ENCODE data around the gene HERC4.
"Not testable (repeated sequence)": the region's sequence is repeated elsewhere in the genome, so short reads cannot be mapped to it uniquely, and the experiment has no call there.

Gene HERC4

DNA sequence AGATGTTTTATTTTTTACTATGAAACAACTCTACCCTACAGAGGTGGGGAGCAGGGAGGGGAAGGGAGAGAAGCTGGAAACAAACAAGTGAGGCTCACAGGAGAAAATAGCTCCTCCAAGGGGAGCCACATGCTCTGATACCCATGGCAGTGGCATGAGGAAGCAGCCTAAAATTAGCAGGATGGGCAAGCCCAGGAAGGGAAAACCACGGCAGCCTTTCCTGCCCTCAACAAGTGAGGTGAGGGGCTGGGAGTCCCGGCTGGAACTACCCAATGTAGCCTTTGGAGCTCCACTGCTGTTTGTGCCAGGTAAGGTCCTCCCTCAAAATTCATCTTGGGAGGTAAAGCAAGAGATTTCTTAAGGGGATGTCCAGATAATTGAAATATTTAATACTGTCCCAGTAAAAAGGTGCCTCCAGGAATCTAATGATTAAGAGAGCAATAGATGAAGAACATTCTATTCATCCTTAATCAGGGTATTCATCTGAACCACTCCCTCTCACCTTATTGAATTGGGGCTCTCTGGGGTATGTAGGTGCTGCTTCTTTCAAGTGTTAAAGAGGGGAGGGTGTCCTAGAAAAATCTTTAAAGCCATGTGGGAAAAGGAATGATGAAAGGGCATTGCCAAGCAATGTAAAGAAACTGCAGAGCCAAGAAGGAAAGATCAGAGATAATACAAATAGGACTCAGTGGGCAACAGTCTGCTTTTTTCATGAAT is 12.8 kb upstream of the HERC4 start:
- no peak for DNase-seq

GRCh38 chr10:68086910-68087684 is 12.0 kb upstream of the HERC4 start:
- no peak for DNase-seq

- no peak for DNase-seq
Observed at GRCh38 chr10:68086011-68086410, 10.9 kb upstream of the HERC4 start.

DNA sequence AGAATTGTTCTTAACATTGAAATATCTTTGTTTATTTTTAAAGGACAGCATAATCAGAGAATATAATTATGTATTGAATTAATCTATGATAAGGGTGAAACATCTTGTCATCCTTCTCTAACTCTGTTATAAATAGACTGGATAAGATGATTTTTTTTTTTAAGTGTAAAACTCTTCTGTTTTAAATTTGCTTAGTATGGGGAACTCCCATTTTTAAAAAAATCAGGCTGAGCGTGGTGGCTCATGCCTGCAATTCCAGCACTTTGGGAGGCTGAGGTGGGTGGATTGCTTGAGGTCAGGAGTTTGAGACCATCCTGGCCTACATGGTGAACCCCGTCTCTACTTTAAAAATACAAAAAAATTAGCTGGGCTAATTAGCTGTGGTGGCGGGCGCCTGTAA is 9.4 kb upstream of the HERC4 start:
- no peak for DNase-seq

DNA sequence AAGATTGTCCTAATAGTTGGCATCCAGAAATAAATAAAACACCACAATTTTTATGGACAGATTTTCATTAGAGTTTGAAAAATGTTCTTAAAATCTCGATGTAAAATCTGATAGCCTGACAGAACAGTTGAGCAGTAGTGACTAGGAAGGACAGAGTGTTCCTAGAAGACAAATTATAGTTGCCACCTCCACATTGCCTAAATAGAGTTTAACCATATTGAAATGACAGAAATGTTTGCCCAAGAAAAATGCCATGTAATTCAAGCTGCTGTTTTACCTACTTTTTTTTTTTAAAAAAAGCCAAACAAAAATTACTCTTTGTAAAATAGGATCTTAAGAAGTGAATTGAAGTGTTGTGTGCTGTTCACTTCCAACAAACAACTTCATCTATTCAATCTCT is 8.9 kb upstream of the HERC4 start:
- DNase-seq: no peak

DNA sequence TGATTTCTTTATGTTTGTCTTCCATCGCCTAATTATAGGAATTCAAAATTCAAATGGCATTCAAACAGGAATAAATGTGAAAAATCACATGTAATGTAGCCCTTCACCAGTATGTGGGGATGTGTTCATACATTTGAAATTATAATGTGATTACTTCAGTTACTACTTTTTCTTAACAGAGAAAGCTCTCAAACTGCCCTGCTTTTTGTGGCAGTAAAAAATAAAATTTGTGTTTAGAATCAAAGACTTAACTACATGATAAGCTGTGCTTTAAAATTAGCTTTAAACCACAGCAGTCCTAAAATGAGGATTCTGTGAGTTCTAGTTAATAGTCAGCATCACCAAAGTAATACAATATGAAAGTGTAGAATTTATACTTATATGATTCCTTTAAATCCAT is 7.8 kb upstream of the HERC4 start:
- no peak for DNase-seq

DNA sequence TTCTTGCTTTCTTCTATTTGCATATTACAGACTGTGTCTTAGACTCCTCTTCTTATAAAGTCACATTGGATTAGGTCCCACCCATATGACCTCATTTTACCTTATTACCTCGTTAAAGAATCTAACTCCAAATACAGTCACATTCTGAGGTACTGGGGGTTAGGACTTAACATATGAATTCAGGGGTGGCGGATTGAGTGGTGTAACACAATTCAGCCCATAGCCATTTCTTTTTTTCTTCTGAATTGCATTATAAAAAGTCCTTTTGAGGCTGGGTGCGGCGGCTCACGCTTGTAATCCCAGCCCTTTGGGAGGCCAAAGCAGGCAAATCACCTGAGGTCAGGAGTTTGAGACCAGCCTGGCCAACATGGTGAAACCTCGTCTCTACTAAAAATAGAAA is 6.8 kb upstream of the HERC4 start:
- no peak for DNase-seq

GRCh38 chr10:68080853-68081431 is 5.9 kb upstream of the HERC4 start:
- DNase-seq: no peak

DNA sequence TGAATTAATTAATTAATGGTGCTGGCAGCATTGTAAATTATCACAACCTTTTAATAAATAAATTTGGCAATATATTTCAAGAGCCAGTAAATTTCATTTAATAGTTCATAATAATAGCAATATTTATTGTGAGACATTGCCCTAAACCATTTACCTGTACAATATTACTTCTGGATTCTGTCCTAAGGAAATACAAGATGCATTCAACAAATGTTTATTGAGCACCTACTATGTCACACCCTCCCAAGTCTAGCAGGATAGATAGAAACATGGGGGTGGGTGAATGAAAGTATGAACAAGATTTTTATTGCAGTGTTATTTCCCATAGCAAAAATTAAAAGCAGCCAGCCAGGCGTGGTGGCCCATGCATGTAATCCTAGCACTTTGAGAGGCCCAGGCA is 4.4 kb upstream of the HERC4 start:
- no peak for DNase-seq

- DNase-seq: no peak
Observed at GRCh38 chr10:68077026-68077425, 1.9 kb upstream of the HERC4 start.

DNA sequence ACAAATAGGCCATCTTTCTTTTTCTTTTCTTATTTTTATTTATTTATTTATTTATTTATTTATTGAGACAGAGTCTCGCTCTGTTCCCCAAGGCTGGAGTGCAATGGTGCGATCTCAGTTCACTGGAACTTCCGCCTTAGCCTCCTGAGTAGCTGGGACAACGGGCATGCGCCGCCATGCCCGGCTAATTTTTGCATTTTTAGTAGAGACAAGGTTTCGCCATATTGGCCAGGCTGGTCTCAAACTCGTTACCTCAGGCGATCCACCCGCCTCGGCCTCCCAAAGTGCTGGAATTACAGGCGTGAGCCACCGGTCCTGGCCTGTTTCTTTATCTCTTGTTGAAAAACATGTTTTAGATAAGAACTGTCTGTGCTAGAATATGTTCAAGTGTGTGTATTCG is 998 bp upstream of the HERC4 start:
- not testable (repeated sequence) for DNase-seq

GRCh38 chr10:68075550-68076004 is 494 bp upstream of the HERC4 start:
- DNase-seq: no peak

GRCh38 chr10:68074031-68074774 is 880 bp downstream of the HERC4 start:
- peak in 2 of 6 experiments; percentile 20 to 45 for DNase-seq

DNA sequence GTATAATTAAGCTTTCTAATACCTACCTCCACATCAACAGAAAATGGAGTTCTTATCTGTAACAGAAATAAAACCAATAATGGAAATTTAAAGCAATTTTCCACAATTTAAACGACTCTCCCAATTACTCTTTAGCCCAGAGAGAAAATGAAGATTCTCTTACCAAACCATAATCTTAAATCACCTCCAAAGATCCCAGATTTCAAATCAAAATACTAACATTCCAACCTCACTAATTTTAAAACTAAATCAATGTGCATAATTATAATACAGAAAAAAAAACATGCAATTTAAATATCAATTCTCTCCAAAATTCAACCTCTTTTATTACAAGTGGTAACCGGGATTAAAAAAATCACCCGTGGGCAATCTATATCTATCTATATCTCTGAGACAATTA is 1.5 kb downstream of the HERC4 start:
- no peak for DNase-seq

DNA sequence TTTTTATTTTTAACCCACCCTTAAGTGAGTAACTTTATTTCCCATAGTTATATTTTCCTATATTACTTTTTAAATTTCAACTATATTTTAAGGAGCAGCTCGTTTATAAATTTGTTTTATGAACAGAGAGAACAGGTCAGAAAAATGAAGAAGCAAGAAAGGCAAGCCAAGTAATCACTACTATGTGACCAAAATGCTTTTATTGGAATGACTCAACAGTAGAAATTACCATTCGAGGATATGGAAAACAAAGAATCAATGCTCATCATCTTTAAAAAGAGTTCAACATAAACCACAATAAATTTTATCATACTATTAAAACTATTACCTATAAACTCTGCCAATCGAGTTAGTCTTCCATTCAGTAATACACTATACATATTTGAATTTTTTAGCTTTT is 7.6 kb downstream of the HERC4 start:
- no peak for DNase-seq

GRCh38 chr10:68067029-68067428 is 8.1 kb downstream of the HERC4 start:
- no peak for DNase-seq

DNA sequence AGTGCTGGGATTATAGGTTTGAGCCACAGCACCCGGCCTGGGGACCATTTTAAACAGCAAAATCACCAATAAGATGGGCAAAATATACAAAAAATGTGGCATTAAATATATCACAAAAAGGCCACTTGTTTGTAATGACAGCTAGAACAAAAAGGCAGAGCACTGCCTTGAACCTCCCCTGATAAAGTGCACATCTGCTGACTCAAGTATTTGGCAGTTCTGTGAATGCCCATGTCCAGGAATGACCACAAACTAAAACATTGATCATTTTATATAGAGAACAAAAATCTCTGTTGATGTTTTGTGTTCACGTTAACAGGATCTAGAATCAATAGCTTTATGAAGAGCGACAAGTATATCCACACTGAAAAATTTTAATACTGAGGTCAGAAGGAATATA is 21.5 kb downstream of the HERC4 start:
- DNase-seq: no peak

DNA sequence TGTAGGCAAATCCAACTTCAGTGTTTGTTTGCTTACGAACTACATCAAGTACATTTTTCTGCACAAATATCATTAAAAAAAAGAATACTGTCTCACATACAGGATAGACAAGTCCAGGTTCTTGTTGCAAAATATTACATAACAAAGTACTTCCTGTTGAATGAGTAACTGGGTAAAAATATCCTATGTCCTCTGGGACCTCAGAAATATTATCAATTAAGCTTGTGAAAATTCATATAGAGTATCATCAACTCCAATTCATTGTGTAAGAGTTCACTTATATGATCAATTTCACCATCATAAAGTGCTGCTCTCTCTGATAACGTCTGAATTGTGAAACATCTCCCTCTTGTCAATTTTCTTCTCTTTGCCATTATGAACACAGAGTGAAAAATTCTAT is 22.6 kb downstream of the HERC4 start:
- no peak for DNase-seq

- DNase-seq: no peak
Observed at GRCh38 chr10:68049289-68050078, 25.6 kb downstream of the HERC4 start.

DNA sequence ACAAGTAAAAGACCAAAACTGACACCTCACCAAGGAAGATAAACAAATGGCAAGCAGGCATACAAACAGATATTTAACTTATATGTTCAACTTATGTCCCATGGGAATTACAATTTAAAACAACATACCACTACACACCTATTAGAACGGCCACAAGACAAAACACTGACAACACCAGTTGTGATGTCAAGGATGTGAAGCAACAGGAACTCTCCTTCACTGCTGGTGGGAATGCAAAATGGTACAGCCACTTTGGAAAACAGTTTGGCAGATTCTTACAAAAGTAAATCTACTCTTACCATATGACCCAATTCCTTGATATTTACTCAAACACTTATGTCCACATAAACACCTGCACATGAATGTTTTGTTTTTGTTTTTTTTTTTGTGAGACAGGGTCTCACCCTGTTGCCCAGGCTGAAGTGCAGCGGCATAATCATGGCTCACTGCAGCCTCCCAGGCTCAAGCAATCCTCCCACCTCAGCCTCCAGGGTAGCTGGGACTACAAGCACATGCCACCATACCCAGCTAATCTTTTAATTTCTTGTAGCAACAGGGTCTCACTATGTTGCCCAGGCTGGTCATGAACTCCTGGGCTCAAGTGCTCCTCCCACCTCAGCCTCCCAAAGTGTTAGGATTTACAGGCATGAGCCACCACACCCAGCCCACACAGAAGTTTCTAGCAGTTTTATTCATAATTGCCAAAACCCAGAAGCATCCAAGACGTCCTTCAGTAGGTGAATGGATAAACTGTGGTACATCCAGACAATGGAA is 27.3 kb downstream of the HERC4 start:
- DNase-seq: no peak

- no peak for DNase-seq
Observed at GRCh38 chr10:68047122-68047521, 28.0 kb downstream of the HERC4 start.

GRCh38 chr10:68046642-68047041 is 28.4 kb downstream of the HERC4 start:
- DNase-seq: no peak

Measured in stimulated activated naive CD4-positive, alpha-beta T cell (primary cell).